Endothelial cell of umbilical vein (primary cell): ENCODE results near the gene ANKRD40CL. TPM values are rescaled to one million over a fixed set of nuclear protein-coding genes. Genes with fewer than 3 reads are reported as not detected.

Source experiments
- BruUV-seq: library from RNA; stranded (reverse); fragments of 400-500 nt; replicated peaks from 2 replicates; lab custom pipeline; 2021; lab: Mats Ljungman, UMichigan
- CTCF ChIA-PET: fragments of 300-600, 350-600 bp; sonication (Branson Sonifier 250); formaldehyde crosslinking; loops from one replicate; lab custom pipeline; 2021; ENCODE audit warnings: antibody characterized with exemption, inconsistent platforms; lab: Charles Lee
- POLR2A ChIA-PET: fragments of 300-600, 350-600 bp; sonication (Branson Sonifier 250); formaldehyde crosslinking; loops from one replicate; lab custom pipeline; 2021; ENCODE audit warnings: antibody characterized with exemption, inconsistent platforms; lab: Charles Lee
- DNase-seq: peaks from one replicate; pipeline ENCODE4 v3.0.0-alpha.2; 2011; ENCODE audit warnings: low read depth, low spot score
- FAIRE-seq: peaks from 2 replicates; lab custom pipeline; 2011; peaks lifted over from hg19 to GRCh38; lab: Jason Lieb, UNC
- H2AFZ ChIP-seq: 2 replicates; pipeline ENCODE4 v1.6.0; 2012; ENCODE audit warnings: low read depth, low read length, control low read depth, inconsistent platforms
- H3K27ac ChIP-seq: 2 replicates; pipeline ENCODE4 v1.5.1; 2011; ENCODE audit warnings: low read depth, mild to moderate bottlenecking, control low read depth, low read length, moderate library complexity; ENCODE audit not compliant: insufficient read depth
- H3K27me3 ChIP-seq, 2 experiments: 2 replicates each; pipeline versions ENCODE4 v1.6.0 to v1.6.1; 2011; ENCODE audit warnings: low read length in 2 of 2, mixed read lengths in 1 of 2; ENCODE audit not compliant: control insufficient read depth in 2 of 2, insufficient read depth in 2 of 2
- H3K36me3 ChIP-seq, 2 experiments: 2 replicates in 1 of 2; 3 replicates in 1 of 2; pipeline ENCODE4 v1.5.1; 2011; ENCODE audit warnings: low read length in 2 of 2, mild to moderate bottlenecking in 1 of 2, moderate library complexity in 1 of 2; ENCODE audit not compliant: control insufficient read depth in 2 of 2, insufficient read depth in 2 of 2; ENCODE audit errors: extremely low read depth in 1 of 2
- H3K4me1 ChIP-seq: 3 replicates; pipeline ENCODE4 v1.5.1; 2011; ENCODE audit warnings: mild to moderate bottlenecking, low read length; ENCODE audit not compliant: control insufficient read depth, insufficient read depth; ENCODE audit errors: extremely low read depth
- H3K4me2 ChIP-seq: 2 replicates; pipeline ENCODE4 v1.6.1; 2011; ENCODE audit warnings: low read length, control low read depth, mixed read lengths; ENCODE audit not compliant: insufficient read depth
- H3K4me3 ChIP-seq, 3 experiments: fragments of 200-600 bp in 1 of 3; sonication (generic), shearing (Covaris generic) in 1 of 3; replicated peaks in 1 of 3; 2 replicates each; pipeline ENCODE4 v1.5.1; 2011 to 2016; ENCODE audit warnings: control low read depth in 3 of 3, low read length in 3 of 3, mild to moderate bottlenecking in 2 of 3, inconsistent platforms in 1 of 3, low read depth in 1 of 3, moderate library complexity in 1 of 3; ENCODE audit not compliant: insufficient read depth in 1 of 3
- H3K79me2 ChIP-seq: 2 replicates; pipeline ENCODE4 v1.6.0; 2012; ENCODE audit warnings: low read length, inconsistent platforms; ENCODE audit not compliant: control insufficient read depth, insufficient read depth
- H3K9ac ChIP-seq: replicated peaks from 2 replicates; pipeline ENCODE3; 2011; ENCODE audit warnings: low read length, control low read depth; ENCODE audit not compliant: insufficient read depth; ENCODE audit errors: extremely low read depth
- H3K9me1 ChIP-seq: replicated peaks from 3 replicates; pipeline ENCODE4 v1.6.0; 2011; ENCODE audit warnings: mild to moderate bottlenecking, low read length; ENCODE audit not compliant: control insufficient read depth, insufficient read depth; ENCODE audit errors: extremely low read depth
- H3K9me3 ChIP-seq: replicated peaks from 2 replicates; pipeline ENCODE4 v1.5.1; 2012; ENCODE audit warnings: low read length, inconsistent platforms; ENCODE audit not compliant: control insufficient read depth, insufficient read depth
- H4K20me1 ChIP-seq: replicated peaks from 2 replicates; pipeline ENCODE3; 2011; ENCODE audit warnings: mild to moderate bottlenecking, low read length; ENCODE audit not compliant: control insufficient read depth, insufficient read depth; ENCODE audit errors: extremely low read depth
- EZH2 ChIP-seq: IDR thresholded peaks from 2 replicates; pipeline ENCODE4 v1.6.1; 2012; ENCODE audit warnings: borderline replicate concordance, low read depth, mild to moderate bottlenecking, moderate library complexity, low read length, inconsistent platforms; ENCODE audit not compliant: severe bottlenecking
- FOS ChIP-seq: IDR thresholded peaks from 2 replicates; pipeline ENCODE4 v1.6.1; 2011; ENCODE audit warnings: mild to moderate bottlenecking, low read length, moderate library complexity, borderline replicate concordance; ENCODE audit not compliant: insufficient read depth
- GATA2 ChIP-seq: IDR thresholded peaks from 2 replicates; pipeline ENCODE4 v1.7.0; 2011; ENCODE audit warnings: low read depth, mild to moderate bottlenecking, moderate library complexity, mixed read lengths, low read length; ENCODE audit not compliant: insufficient read length, insufficient read depth
- JUN ChIP-seq: IDR thresholded peaks from 2 replicates; pipeline ENCODE4 v1.6.1; 2011; ENCODE audit warnings: borderline replicate concordance, low read depth; ENCODE audit not compliant: insufficient read length, insufficient read depth
- MAX ChIP-seq: IDR thresholded peaks from 2 replicates; pipeline ENCODE4 v1.6.1; 2011; ENCODE audit not compliant: insufficient read depth, insufficient read length
- MYC ChIP-seq: IDR thresholded peaks from one replicate; pipeline ENCODE4 v1.6.1; 2011; ENCODE audit warnings: mild to moderate bottlenecking, low read depth, low read length
- POLR2A ChIP-seq: IDR thresholded peaks from 2 replicates; pipeline ENCODE4 v1.6.1; 2012; ENCODE audit warnings: low read depth, mild to moderate bottlenecking, control low read depth, low read length
- POLR2AphosphoS5 ChIP-seq: IDR thresholded peaks from 2 replicates; pipeline ENCODE4 v1.6.1; 2012; ENCODE audit warnings: low read depth, mild to moderate bottlenecking, control low read depth, low read length, moderate library complexity; ENCODE audit not compliant: insufficient read depth
- dilution Hi-C: fragments of 300-500 bp; cut with MboI; formaldehyde crosslinking; loops from one replicate; pipeline ENCODE4 v1.15.0; 2019; ENCODE audit warnings: low sequenced_read_pairs; ENCODE audit not compliant: extremely low pct_ligation_motif_present
- intact Hi-C: fragments of 100-400 bp; cut with micrococcal nuclease; formaldehyde crosslinking; loops from one replicate; pipeline ENCODE4 v1.10.0; 2022
- polyA plus RNA-seq, 4 experiments: library from polyadenylated mRNA; depleted of rRNA in 3 of 4; stranded (reverse) in 3 of 4; unstranded in 1 of 4; fragments of >200 nt; gene quantifications; 2 replicates each; pipeline versions ENCODE4 v1.2.1 to v1.2.3, GENCODE V29; 2011 to 2012; ENCODE audit warnings: missing spikeins in 1 of 4
- total RNA-seq: library from RNA; stranded (reverse); gene quantifications from 2 replicates; pipeline ENCODE4 v1.2.3, GENCODE V29; 2021
- TF ChIP-seq, protein P1 (sequence below), 2 donors: IDR thresholded peaks; 1 replicate in 1 of 2; 2 replicates in 1 of 2; pipeline ENCODE4 v1.5.1; 2011; ENCODE audit warnings: low read length in 2 of 2, mild to moderate bottlenecking in 2 of 2, moderate library complexity in 2 of 2, control low read depth in 1 of 2, inconsistent platforms in 1 of 2, low read depth in 1 of 2; ENCODE audit not compliant: insufficient read depth in 1 of 2; ENCODE audit errors: extremely low read depth in 1 of 2

ANKRD40CL gene
- total and polyA plus RNA-seq, 2 donors (not counting 3 experiments of a cell fraction or from before 2014, with no cell fraction given) = not detected

DNA sequence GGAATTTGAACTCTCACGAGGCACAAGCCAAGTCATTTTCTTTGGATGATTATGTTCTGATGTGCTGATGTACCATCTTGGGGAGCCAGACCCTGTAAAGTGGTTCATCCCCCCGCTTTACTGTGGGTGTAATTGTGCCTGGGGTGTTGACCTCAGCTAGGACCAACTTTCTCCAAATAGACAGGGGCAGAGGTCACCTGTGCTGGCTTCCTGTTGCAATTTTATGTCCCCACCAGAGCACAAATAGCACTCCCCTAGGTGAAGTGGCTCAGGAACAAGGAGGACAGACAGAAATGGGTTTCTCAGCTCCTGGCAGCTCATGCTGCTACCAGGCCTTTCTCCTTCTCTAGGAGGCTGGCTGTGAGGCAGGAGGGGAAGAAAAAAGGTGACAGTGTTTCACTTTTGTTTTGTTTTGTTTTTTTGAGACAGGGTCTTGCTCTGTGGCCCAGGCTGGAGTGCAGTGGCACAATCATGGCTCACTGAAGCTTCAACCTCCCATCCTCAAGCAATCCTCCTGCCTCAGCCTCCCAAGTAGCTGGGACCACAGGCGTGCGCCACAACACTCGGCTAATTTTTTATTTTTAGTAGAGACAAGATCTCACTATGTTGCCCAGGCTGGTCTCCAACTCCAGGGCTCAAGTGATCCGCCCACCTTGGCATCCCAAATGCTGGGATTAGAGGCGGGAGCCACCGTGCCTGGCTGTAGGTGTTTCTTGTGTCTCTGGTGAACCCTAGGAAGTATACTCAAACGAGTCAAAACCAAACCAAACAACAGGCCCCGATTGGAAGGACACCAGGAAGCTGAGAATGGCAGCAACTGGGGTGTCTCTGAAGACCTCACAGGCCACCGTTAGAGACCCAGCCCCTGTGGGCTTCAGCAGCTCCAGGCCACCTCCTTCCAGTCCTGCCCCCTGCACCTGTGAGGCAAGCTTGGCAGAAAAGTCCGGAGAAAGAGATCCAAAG lies 35.6 kb upstream of the ANKRD40CL start:
- Histone ChIP-seq H3K9me3 (no peaks in the 10 kb centered on the region), H3K4me1 (no peaks in the 10 kb centered on the region), H3K4me2 (no peak overlapping the region), H3K79me2 (no peaks in the 10 kb centered on the region), H3K36me3 (no peaks in the 10 kb centered on the region), H3K4me3 (no peak overlapping the region), H3K27ac (no peak overlapping the region), H4K20me1 (no peaks in the 10 kb centered on the region), H3K9me1 (no peaks in the 10 kb centered on the region), H2AFZ (no peak overlapping the region), H3K27me3 (no peaks in the 10 kb centered on the region), H3K9ac (no peak overlapping the region)
- FAIRE-seq = no peak
- ChIA-PET CTCF (interaction anchor here (1.0 to 6.4 kb wide), 6 partner anchors 9 to 49 kb away, joined by 3 to 42 read pairs (median 4); no protein-coding TSS in a partner anchor), POLR2A (no interaction called here)
- TF ChIP-seq EZH2 (no peak), FOS (no peak), POLR2A (no peak), MYC (no peak), GATA2 (no peak), JUN (no peak), MAX (no peak), POLR2AphosphoS5 (no peak)
- TF ChIP-seq, protein P1, sequence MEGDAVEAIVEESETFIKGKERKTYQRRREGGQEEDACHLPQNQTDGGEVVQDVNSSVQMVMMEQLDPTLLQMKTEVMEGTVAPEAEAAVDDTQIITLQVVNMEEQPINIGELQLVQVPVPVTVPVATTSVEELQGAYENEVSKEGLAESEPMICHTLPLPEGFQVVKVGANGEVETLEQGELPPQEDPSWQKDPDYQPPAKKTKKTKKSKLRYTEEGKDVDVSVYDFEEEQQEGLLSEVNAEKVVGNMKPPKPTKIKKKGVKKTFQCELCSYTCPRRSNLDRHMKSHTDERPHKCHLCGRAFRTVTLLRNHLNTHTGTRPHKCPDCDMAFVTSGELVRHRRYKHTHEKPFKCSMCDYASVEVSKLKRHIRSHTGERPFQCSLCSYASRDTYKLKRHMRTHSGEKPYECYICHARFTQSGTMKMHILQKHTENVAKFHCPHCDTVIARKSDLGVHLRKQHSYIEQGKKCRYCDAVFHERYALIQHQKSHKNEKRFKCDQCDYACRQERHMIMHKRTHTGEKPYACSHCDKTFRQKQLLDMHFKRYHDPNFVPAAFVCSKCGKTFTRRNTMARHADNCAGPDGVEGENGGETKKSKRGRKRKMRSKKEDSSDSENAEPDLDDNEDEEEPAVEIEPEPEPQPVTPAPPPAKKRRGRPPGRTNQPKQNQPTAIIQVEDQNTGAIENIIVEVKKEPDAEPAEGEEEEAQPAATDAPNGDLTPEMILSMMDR (IDR thresholded peaks at IDR 0.05; ENCODE audit: extremely low read depth in 1 of 2, insufficient read depth in 1 of 2, low read depth in 1 of 2, low read length in 2 of 2) = no peak
- dilution Hi-C loops = no loop called here
- no TSS peak for BruUV-seq
- DNase-seq = no peak
- intact Hi-C loops = no loop called here
